GM18502 (cell line): ENCODE data around the gene TMTC2.
A peak's percentile ranks its signal among the peaks of the same experiment; 100 is the strongest.
"Not testable (repeated sequence)": the region's sequence is repeated elsewhere in the genome, so short reads cannot be mapped to it uniquely, and the experiment has no call there.

Source experiments
- ATAC-seq: cut with Tn5 transposase; IDR thresholded peaks from one replicate; pipeline ENCODE4 v1.9.1; 2021; ENCODE audit warnings: mild to moderate bottlenecking; ENCODE audit not compliant: unreplicated experiment, poor library complexity

The TMTC2 gene

GRCh38 chr12:82781309-82781997, 94.7 kb downstream of the TMTC2 start:
- no peak for ATAC-seq

DNA sequence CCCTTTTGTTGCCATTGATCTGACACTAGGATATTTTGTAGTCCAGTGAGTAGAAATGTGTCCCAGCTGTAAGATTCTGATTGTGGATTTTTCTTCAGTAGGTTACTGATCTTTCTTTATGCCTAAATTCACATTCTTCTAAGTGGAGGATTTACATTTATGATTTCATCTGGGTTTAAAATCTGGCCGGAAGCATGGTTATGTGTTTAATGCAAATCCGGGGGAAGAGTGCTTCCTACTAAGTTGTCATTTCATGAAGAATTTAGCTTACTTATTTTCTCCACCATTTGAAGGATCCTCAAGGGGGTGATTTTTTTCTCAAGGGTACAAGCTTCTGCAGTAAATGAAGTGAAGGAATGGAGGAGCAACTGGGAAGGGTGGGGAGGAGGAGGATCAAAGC, 96.7 kb downstream of the TMTC2 start:
- peak; percentile 75 for ATAC-seq

DNA sequence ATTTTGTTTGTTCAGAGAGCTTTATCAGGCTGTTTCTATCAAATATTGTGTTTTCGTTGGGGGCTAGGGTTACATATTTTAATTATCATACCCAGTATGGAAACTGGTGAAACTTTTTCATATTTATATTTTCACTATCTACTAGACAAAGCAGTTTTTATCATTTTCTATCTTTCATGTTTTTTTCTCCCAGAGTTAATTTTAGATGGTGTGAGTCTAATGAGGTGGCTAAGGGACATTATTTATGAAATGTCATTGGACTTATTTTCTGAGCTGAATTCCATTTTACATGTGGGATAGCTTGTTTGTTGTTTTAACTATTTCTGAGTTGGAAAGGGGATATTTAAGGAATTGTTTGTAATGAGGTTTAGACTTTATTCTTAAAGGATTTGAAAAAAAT, 100.3 kb downstream of the TMTC2 start:
- ATAC-seq = no peak

GRCh38 chr12:82788594-82788993, 101.9 kb downstream of the TMTC2 start:
- no peak for ATAC-seq

- no peak for ATAC-seq
These were observed 103.0 kb downstream of the TMTC2 start for GRCh38 chr12:82789674-82790073.

GRCh38 chr12:82793751-82794281, 107.1 kb downstream of the TMTC2 start:
- no peak for ATAC-seq

- ATAC-seq = no peak
These were observed 110.8 kb downstream of the TMTC2 start for GRCh38 chr12:82797480-82797879.

GRCh38 chr12:82800185-82800584, 113.5 kb downstream of the TMTC2 start:
- ATAC-seq = no peak

DNA sequence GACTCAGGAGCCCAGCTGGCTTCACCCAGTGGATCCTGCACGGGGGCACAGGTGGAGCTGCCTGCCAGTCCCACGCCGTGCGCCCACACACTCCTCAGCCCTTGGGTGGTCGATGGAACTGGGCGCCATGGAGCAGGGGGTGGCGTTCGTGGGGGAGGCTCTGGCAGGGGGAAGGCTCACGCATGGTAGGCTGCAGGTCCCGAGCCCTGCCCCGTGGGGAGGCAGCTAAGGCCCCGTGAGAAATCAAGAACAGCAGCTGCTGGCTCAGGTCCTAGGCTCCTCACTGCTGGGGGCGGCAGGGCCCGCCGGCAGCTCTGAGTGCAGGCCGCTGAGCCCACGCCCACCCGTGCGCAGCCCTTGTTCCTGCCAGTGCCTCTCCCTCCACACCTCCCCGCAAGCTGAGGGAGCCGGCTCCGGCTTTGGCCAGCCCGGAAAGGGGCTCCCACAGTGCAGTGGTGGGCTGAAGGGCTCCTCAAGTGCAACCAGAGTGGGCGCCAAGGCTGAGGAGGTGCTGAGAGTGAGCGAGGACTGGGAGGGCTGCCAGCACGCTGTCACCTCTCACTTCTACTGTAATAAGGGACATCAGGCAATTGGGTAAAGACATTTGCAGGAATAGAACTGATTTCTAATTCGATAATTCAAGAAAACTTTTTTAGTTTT, 115.4 kb downstream of the TMTC2 start:
- ATAC-seq = no peak

- no peak for ATAC-seq
These were observed 116.5 kb downstream of the TMTC2 start for GRCh38 chr12:82803201-82803600.

DNA sequence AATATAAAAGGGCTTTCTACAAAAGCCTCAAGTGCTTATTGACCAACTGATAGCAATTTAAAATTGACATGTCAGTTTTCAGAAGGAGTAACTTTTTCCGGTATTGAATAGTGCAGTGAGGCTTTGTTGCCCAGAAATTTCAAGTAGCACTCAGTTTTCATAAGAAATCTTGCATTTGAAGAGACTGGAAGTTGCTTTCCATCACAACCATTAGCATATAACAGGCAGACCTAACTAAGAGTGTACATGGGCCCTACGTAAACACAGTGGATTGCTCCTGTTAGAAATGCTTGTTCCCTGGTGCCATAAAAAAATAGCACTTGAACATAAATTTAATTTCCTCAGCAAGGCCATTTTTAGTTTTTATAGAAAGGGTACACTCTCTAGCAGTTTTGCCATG, 117.9 kb downstream of the TMTC2 start:
- no peak for ATAC-seq

- ATAC-seq = not testable (repeated sequence)
These were observed 118.3 kb downstream of the TMTC2 start for GRCh38 chr12:82805004-82805403.

DNA sequence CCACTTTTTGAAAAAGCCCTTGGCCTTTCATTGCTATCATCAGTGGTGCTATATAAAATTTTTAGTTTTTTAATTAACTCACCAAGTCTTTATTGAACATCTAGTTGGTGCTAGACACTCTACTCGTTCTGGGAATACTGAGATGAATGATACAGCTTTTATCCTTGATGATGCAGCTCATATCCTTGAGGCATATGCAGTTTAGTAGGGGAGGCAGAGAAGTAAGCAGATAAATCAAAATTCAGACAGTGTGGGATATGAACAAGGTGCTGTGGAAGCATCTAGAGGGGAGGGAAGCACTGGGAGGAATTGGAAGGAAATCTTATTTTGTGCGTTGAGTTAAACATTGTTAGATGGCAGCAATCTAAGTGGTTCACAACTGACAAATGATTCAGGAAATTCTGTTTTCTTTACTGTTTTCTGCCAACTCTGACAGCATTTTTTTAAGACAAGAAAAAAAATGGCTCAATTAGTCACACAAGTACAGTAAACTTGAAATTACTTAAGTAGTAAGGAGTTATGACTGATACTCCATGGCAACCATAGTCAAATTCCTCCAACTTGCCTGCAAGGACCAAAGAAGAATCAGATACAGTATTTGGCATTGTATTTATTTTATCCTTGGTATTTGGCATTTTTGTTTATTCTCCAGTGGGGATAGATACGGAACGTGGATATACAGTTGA, 119.2 kb downstream of the TMTC2 start:
- no peak for ATAC-seq

GRCh38 chr12:82807132-82807737, 120.5 kb downstream of the TMTC2 start:
- no peak for ATAC-seq

DNA sequence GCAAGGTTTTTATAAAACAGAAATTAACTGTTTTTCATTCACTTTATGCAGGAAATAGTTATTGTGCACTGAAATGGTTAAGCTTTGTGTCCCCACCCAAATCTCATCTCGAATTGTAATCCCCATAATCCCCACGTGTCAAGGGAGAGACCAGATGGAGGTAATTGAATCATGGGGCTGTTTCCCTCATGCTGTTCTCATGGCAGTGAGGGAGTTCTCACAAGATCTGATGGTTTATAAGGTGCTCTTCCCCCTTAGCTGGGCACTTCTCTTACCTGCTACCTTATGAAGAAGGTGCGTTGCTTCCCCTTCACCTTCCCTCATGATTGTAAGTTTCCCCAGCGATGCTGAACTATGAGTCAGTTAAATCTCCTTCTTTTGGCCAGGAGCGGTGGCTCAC, 123.9 kb downstream of the TMTC2 start:
- ATAC-seq = no peak

DNA sequence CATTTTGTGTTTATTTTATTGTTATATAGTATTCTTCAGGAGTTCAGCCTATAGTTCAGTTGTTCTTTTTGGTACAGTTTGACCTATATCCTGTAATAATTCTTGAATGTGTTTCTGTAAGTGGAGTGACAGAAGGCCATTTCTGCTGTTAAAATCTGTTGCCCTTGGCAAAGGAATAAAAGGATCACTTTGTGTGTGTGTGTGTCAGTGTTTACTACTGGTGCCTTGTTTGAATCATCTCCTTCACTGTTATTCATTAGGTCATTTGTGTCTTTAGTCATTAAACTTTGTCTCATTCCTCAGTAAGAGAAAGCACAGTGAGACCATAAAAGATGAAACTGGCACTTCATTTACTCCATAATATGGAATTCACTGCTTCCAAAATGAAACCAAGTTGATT, 130.7 kb downstream of the TMTC2 start:
- ATAC-seq = no peak

- no peak for ATAC-seq
These were observed 131.7 kb downstream of the TMTC2 start for GRCh38 chr12:82818271-82819035.

GRCh38 chr12:82826505-82826904, 139.8 kb downstream of the TMTC2 start:
- ATAC-seq = no peak

DNA sequence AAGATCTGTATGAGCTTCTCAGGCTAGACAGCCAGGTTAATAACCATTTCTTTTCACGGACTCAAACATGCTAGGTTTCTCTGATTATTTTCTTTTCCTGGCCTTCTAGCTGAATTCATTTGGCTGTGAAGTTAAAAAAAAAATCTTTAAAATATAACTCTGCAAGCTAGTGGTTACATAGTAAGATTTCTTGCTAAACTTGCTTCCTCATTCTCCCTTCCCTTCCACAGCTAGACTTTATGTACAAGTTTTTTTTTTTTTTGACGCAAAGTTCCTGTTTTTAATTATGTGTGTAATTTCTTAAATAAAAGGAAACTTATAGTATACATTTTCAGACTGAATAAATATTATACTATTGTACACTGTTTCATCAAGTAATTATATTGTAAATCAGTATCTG, 145.4 kb downstream of the TMTC2 start:
- ATAC-seq = no peak

DNA sequence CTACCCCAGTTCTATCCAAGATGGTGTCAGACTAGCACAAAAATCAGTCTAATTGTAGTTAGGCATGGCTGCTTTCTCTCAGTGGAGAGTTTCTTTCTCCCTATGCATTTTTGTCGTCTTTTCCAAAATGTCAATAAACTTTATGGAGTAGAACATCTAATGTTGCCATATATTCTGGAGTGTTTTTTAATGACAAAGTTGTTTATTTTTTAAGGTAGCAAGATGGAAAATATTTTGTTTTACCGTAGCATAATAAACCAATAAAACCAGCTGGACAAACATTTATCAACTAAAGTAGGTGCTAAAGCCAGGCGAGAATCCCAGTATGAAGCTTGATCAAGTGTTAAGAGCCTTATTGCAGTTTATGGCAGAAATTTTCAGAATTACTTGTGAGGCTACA, 146.3 kb downstream of the TMTC2 start:
- ATAC-seq = no peak
